Hepatic stellate cell (primary cell): Measurements from ENCODE around the gene ERG.

Source experiments
- DNase-seq: peaks from one replicate; pipeline ENCODE4 v3.0.0; 2011; ENCODE audit warnings: low spot score

ERG gene

GRCh38 chr21:38474124-38474523 is 24.2 kb downstream of the ERG start:
- DNase-seq = no peak

- DNase-seq = no peak
These were observed 25.7 kb downstream of the ERG start for GRCh38 chr21:38472412-38473108.

GRCh38 chr21:38471766-38472165 is 26.5 kb downstream of the ERG start:
- DNase-seq = no peak

GRCh38 chr21:38470755-38471154 is 27.5 kb downstream of the ERG start:
- DNase-seq = no peak

- no peak for DNase-seq
These were observed 28.6 kb downstream of the ERG start for GRCh38 chr21:38469642-38470041.

GRCh38 chr21:38468989-38469388 is 29.3 kb downstream of the ERG start:
- DNase-seq = no peak

- no peak for DNase-seq
These were observed 30.4 kb downstream of the ERG start for GRCh38 chr21:38467911-38468310.

GRCh38 chr21:38467374-38467773 is 30.9 kb downstream of the ERG start:
- no peak for DNase-seq

GRCh38 chr21:38460171-38460742 is 38.0 kb downstream of the ERG start:
- no peak for DNase-seq

- no peak for DNase-seq
These were observed 38.8 kb downstream of the ERG start for GRCh38 chr21:38459490-38459889.

- DNase-seq = no peak
These were observed 42.9 kb downstream of the ERG start for GRCh38 chr21:38455403-38455802.

GRCh38 chr21:38454702-38455101 is 43.6 kb downstream of the ERG start:
- DNase-seq = no peak

GRCh38 chr21:38454161-38454560 is 44.1 kb downstream of the ERG start:
- no peak for DNase-seq

GRCh38 chr21:38448671-38449385 is 49.4 kb downstream of the ERG start:
- DNase-seq = no peak

GRCh38 chr21:38447611-38448010 is 50.7 kb downstream of the ERG start:
- no peak for DNase-seq

- DNase-seq = no peak
These were observed 53.6 kb downstream of the ERG start for GRCh38 chr21:38444691-38445090.

GRCh38 chr21:38443110-38443509 is 55.2 kb downstream of the ERG start:
- no peak for DNase-seq

- no peak for DNase-seq
These were observed 57.1 kb downstream of the ERG start for GRCh38 chr21:38441153-38441552.

GRCh38 chr21:38440746-38441145 is 57.5 kb downstream of the ERG start:
- DNase-seq = peak; percentile 64

GRCh38 chr21:38439957-38440356 is 58.3 kb downstream of the ERG start:
- no peak for DNase-seq

GRCh38 chr21:38439426-38439825 is 58.9 kb downstream of the ERG start:
- no peak for DNase-seq

- DNase-seq = peak; percentile 29
These were observed 59.8 kb downstream of the ERG start for GRCh38 chr21:38438462-38438893.

- DNase-seq = no peak
These were observed 61.9 kb downstream of the ERG start for GRCh38 chr21:38436341-38436740.
